HEK293 (cell line): ENCODE results near the gene SMIM41.

ENCODE experiments used
- CTCF ChIA-PET: fragments of 350-600 bp; formaldehyde crosslinking; extraction: SDS; loops from one replicate; lab custom pipeline; 2021; ENCODE audit warnings: antibody characterized with exemption; lab: Yijun Ruan, JAX
- POLR2A ChIA-PET: fragments of 300-600 bp; formaldehyde crosslinking; extraction: SDS; loops from one replicate; lab custom pipeline; 2020; ENCODE audit warnings: antibody characterized with exemption, inconsistent platforms; lab: Yijun Ruan, JAX
- H3K27ac ChIP-seq: fragments of 200-500 bp; sonication (Bioruptor generic); 2 replicates; pipeline ENCODE4 v1.5.1; 2014; ENCODE audit warnings: low read depth, low read length, control low read depth, inconsistent platforms; ENCODE audit errors: extremely low read depth
- H3K36me3 ChIP-seq, 2 experiments: fragments of 200-500 bp in 1 of 2; sonication (Bioruptor generic) in 1 of 2; 1 replicate in 1 of 2; 2 replicates in 1 of 2; pipeline ENCODE4 v1.5.1; 2014 to 2017; ENCODE audit warnings: inconsistent platforms in 2 of 2, low read length in 2 of 2; ENCODE audit not compliant: control insufficient read depth in 2 of 2, insufficient read depth in 1 of 2
- H3K4me1 ChIP-seq: fragments of 200-500 bp; sonication (Bioruptor generic); 2 replicates; pipeline ENCODE4 v1.5.1; 2014; ENCODE audit warnings: mild to moderate bottlenecking, low read length, inconsistent platforms; ENCODE audit not compliant: control insufficient read depth, insufficient read depth
- H3K4me3 ChIP-seq: 2 replicates; pipeline ENCODE4 v1.5.1; 2011; ENCODE audit warnings: low read depth, mild to moderate bottlenecking, control low read depth, low read length, moderate library complexity
- H3K9me3 ChIP-seq: fragments of 200-500 bp; sonication (Bioruptor generic); 2 replicates; pipeline ENCODE4 v1.5.1; 2014; ENCODE audit warnings: low read depth, low read length, inconsistent platforms; ENCODE audit not compliant: control insufficient read depth, insufficient read depth
- GLI2 ChIP-seq: fragments of 450-650 bp; formaldehyde crosslinking; IDR thresholded peaks from 2 replicates; pipeline ENCODE4; 2017; ENCODE audit warnings: missing biosample characterization, missing genetic modification characterization, low read depth, borderline replicate concordance
- KLF1 ChIP-seq: fragments of 450-650 bp; formaldehyde crosslinking; IDR thresholded peaks from 2 replicates; pipeline ENCODE4 v1.5.1; 2016; ENCODE audit warnings: missing biosample characterization, missing genetic modification characterization
- KLF8 ChIP-seq: fragments of 450-650 bp; formaldehyde crosslinking; IDR thresholded peaks from 2 replicates; pipeline ENCODE4 v1.5.1; 2016; ENCODE audit warnings: missing biosample characterization, missing genetic modification characterization
- OVOL3 ChIP-seq: fragments of 450-650 bp; formaldehyde crosslinking; IDR thresholded peaks from 2 replicates; pipeline ENCODE4 v1.5.1; 2016; ENCODE audit warnings: missing biosample characterization, missing genetic modification characterization
- PRDM2 ChIP-seq: fragments of 450-650 bp; formaldehyde crosslinking; IDR thresholded peaks from 2 replicates; pipeline ENCODE4 v1.5.1; 2016; ENCODE audit warnings: missing biosample characterization, missing genetic modification characterization, borderline replicate concordance
- ZNF10 ChIP-seq: fragments of 450-650 bp; formaldehyde crosslinking; IDR thresholded peaks from 2 replicates; pipeline ENCODE4 v1.5.1; 2017; ENCODE audit warnings: missing biosample characterization, missing genetic modification characterization
- ZNF202 ChIP-seq: fragments of 450-650 bp; formaldehyde crosslinking; IDR thresholded peaks from 2 replicates; pipeline ENCODE4 v1.5.1; 2016; ENCODE audit warnings: missing biosample characterization, missing genetic modification characterization, borderline replicate concordance
- ZNF26 ChIP-seq: fragments of 450-650 bp; formaldehyde crosslinking; IDR thresholded peaks from 2 replicates; pipeline ENCODE4 v1.5.1; 2016; ENCODE audit warnings: missing biosample characterization, missing genetic modification characterization
- ZNF274 ChIP-seq, 2 experiments: fragments of 200-500 bp in 1 of 2; fragments of 450-650 bp in 1 of 2; sonication (Bioruptor generic) in 1 of 2; formaldehyde crosslinking in 1 of 2; IDR thresholded peaks; 2 replicates each; pipeline versions ENCODE4 v1.5.1 to v1.6.1; 2014 to 2016; ENCODE audit warnings: borderline replicate concordance in 1 of 2, inconsistent platforms in 1 of 2, low read length in 1 of 2, missing biosample characterization in 1 of 2, missing genetic modification characterization in 1 of 2
- ZNF292 ChIP-seq: fragments of 450-650 bp; formaldehyde crosslinking; IDR thresholded peaks from 2 replicates; pipeline ENCODE4 v1.5.1; 2016; ENCODE audit warnings: low read depth, missing biosample characterization, missing genetic modification characterization, borderline replicate concordance
- ZNF404 ChIP-seq: fragments of 450-650 bp; formaldehyde crosslinking; IDR thresholded peaks from 2 replicates; pipeline ENCODE4 v1.5.1; 2017; ENCODE audit warnings: missing biosample characterization, missing genetic modification characterization
- ZNF48 ChIP-seq: fragments of 450-650 bp; formaldehyde crosslinking; IDR thresholded peaks from 2 replicates; pipeline ENCODE4 v1.5.1; 2016; ENCODE audit warnings: missing biosample characterization, missing genetic modification characterization
- ZNF571 ChIP-seq: fragments of 450-650 bp; formaldehyde crosslinking; IDR thresholded peaks from 2 replicates; pipeline ENCODE4 v1.5.0; 2017; ENCODE audit warnings: missing biosample characterization, missing genetic modification characterization
- ZNF843 ChIP-seq: fragments of 450-650 bp; formaldehyde crosslinking; IDR thresholded peaks from 2 replicates; pipeline ENCODE4 v1.5.1; 2016; ENCODE audit warnings: missing biosample characterization, missing genetic modification characterization
- ZSCAN5A ChIP-seq: fragments of 450-650 bp; formaldehyde crosslinking; IDR thresholded peaks from 2 replicates; pipeline ENCODE4 v1.5.1; 2016; ENCODE audit warnings: missing biosample characterization, missing genetic modification characterization

SMIM41 gene

GRCh38 chr12:52147964-52148463, 68.5 kb downstream of the SMIM41 start:
- H3K27ac ChIP-seq, result no peak overlapping the region
- ChIA-PET CTCF (interaction anchor here (0.6 to 5.8 kb wide), 18 partner anchors 9 to 996 kb away, joined by 3 to 88 read pairs (median 5); no protein-coding TSS in a partner anchor), POLR2A (interaction anchor here (1.3 to 2.0 kb wide), 6 partner anchors 7 to 756 kb away, joined by 3 to 12 read pairs (median 4); partner anchors contain the start of genes KRT8 and KRT80)
- no peaks in the 10 kb centered on the region; the same call in 1 of the 2 replicates for H3K4me1 ChIP-seq
- no peaks in the 10 kb centered on the region for H3K36me3 ChIP-seq
- H3K9me3 ChIP-seq, result no peaks in the 10 kb centered on the region
- H3K4me3 ChIP-seq, result no peak overlapping the region
- no peak for TF ChIP-seq ZNF292 (tag by site-specific recombination)
- no peak for TF ChIP-seq ZSCAN5A (tag by site-specific recombination)
- TF ChIP-seq OVOL3 (tag by site-specific recombination), result no peak
- TF ChIP-seq ZNF10 (tag by site-specific recombination), result no peak
- TF ChIP-seq ZNF274 (IDR thresholded peaks at IDR 0.05; ENCODE audit: low read length), result no peak
- TF ChIP-seq ZNF274 (tag by site-specific recombination; IDR thresholded peaks at IDR 0.05; ENCODE audit: borderline replicate concordance), result no peak
- TF ChIP-seq ZNF26 (tag by site-specific recombination), result no peak
- no peak for TF ChIP-seq ZNF843 (tag by site-specific recombination)
- TF ChIP-seq ZNF202 (tag by site-specific recombination), result no peak

GRCh38 chr12:52148464-52149181, 69.1 kb downstream of the SMIM41 start:
- H3K27ac ChIP-seq, result no peak overlapping the region
- ChIA-PET CTCF (interaction anchor here (0.6 to 3.1 kb wide), 17 partner anchors 9 to 996 kb away, joined by 3 to 15 read pairs (median 5); no protein-coding TSS in a partner anchor), POLR2A (interaction anchor here (0.6 kb wide), 1 partner anchor 11 kb away, joined by 3 read pairs; no protein-coding TSS in a partner anchor)
- no peaks in the 10 kb centered on the region; the same call in 1 of the 2 replicates for H3K4me1 ChIP-seq
- H3K9me3 ChIP-seq, result no peaks in the 10 kb centered on the region
- no peaks in the 10 kb centered on the region for H3K36me3 ChIP-seq
- no peak overlapping the region for H3K4me3 ChIP-seq
- TF ChIP-seq PRDM2 (tag by site-specific recombination), result no peak
- no peak for TF ChIP-seq ZNF571 (tag by site-specific recombination)
- no peak for TF ChIP-seq ZNF404 (tag by site-specific recombination)
- no peak for TF ChIP-seq ZNF48 (tag by site-specific recombination)
- peak; percentile 25; the same call in 1 of the 2 replicates for TF ChIP-seq KLF8 (tag by site-specific recombination)
- TF ChIP-seq KLF1 (tag by site-specific recombination), result peak; percentile 95
- TF ChIP-seq GLI2, result no peak
- TF ChIP-seq ZSCAN5A (tag by site-specific recombination), result no peak
